HG03060 (cell line): ENCODE measurements around the gene CCDC92B.
"Not testable (repeated sequence)": the region's sequence is repeated elsewhere in the genome, so short reads cannot be mapped to it uniquely, and the experiment has no call there.

Source experiments
- ATAC-seq: cut with Tn5 transposase; IDR thresholded peaks from one replicate; pipeline ENCODE4 v1.9.1; 2021; ENCODE audit warnings: low read depth, moderate number of reproducible peaks; ENCODE audit not compliant: unreplicated experiment

Gene CCDC92B

GRCh38 chr17:2704890-2705248 lies 44.6 kb downstream of the CCDC92B start:
- no peak for ATAC-seq

GRCh38 chr17:2704031-2704889 lies 45.2 kb downstream of the CCDC92B start:
- ATAC-seq = no peak

- no peak for ATAC-seq
These were observed 45.8 kb downstream of the CCDC92B start for GRCh38 chr17:2703606-2704005.

- no peak for ATAC-seq
These were observed 46.3 kb downstream of the CCDC92B start for GRCh38 chr17:2703181-2703580.

- ATAC-seq = no peak
These were observed 47.3 kb downstream of the CCDC92B start for GRCh38 chr17:2701996-2702741.

GRCh38 chr17:2701161-2701995 lies 48.1 kb downstream of the CCDC92B start:
- ATAC-seq = no peak

- no peak for ATAC-seq
These were observed 48.8 kb downstream of the CCDC92B start for GRCh38 chr17:2700491-2701141.

- no peak for ATAC-seq
These were observed 49.4 kb downstream of the CCDC92B start for GRCh38 chr17:2700030-2700490.

- ATAC-seq = not testable (repeated sequence)
These were observed 50.1 kb downstream of the CCDC92B start for GRCh38 chr17:2699216-2699805.

- ATAC-seq = no peak
These were observed 51.8 kb downstream of the CCDC92B start for GRCh38 chr17:2697611-2698162.

- ATAC-seq = no peak
These were observed 53.3 kb downstream of the CCDC92B start for GRCh38 chr17:2695961-2696760.

GRCh38 chr17:2695243-2695960 lies 54.0 kb downstream of the CCDC92B start:
- ATAC-seq = no peak

- no peak for ATAC-seq
These were observed 54.8 kb downstream of the CCDC92B start for GRCh38 chr17:2694381-2695242.

GRCh38 chr17:2693561-2694380 lies 55.7 kb downstream of the CCDC92B start:
- no peak for ATAC-seq

GRCh38 chr17:2692781-2693135 lies 56.7 kb downstream of the CCDC92B start:
- ATAC-seq = no peak

- ATAC-seq = no peak
These were observed 57.3 kb downstream of the CCDC92B start for GRCh38 chr17:2691965-2692780.
